ENCODE measurements around the gene SDC1.
A peak's percentile ranks its signal among the peaks of the same experiment; 100 is the strongest.
"Not testable (repeated sequence)": the region's sequence is repeated elsewhere in the genome, so short reads cannot be mapped to it uniquely, and the experiment has no call there.

SDC1 gene

GRCh38 chr2:20224716-20225293 lies at the start of gene SDC1:
TSS of gene SDC1 (minus strand) at chr2:20225130. CDS start at chr2:20224867, 263 bp downstream.
- peak; percentile 53 for DNase-seq

GRCh38 chr2:20273042-20273441 lies 48.1 kb upstream of the SDC1 start:
- no peak for DNase-seq

GRCh38 chr2:20268317-20268716 lies 43.4 kb upstream of the SDC1 start:
- not testable (repeated sequence) for DNase-seq

GRCh38 chr2:20267529-20267928 lies 42.6 kb upstream of the SDC1 start:
- no peak for DNase-seq

- DNase-seq = no peak
Measured at GRCh38 chr2:20264629-20265028, 39.7 kb upstream of the SDC1 start.

GRCh38 chr2:20257411-20257810 lies 32.5 kb upstream of the SDC1 start:
- no peak for DNase-seq

- no peak for DNase-seq
Measured at GRCh38 chr2:20254731-20255130, 29.8 kb upstream of the SDC1 start.

- no peak for DNase-seq
Measured at GRCh38 chr2:20250436-20250835, 25.5 kb upstream of the SDC1 start.

- no peak for DNase-seq
Measured at GRCh38 chr2:20249170-20249569, 24.2 kb upstream of the SDC1 start.

- no peak for DNase-seq
Measured at GRCh38 chr2:20247084-20247483, 22.2 kb upstream of the SDC1 start.

GRCh38 chr2:20243637-20244036 lies 18.7 kb upstream of the SDC1 start:
- not testable (repeated sequence) for DNase-seq

- DNase-seq = peak; percentile 44
Measured at GRCh38 chr2:20242727-20243377, 17.9 kb upstream of the SDC1 start.

- DNase-seq = no peak
Measured at GRCh38 chr2:20241973-20242726, 17.2 kb upstream of the SDC1 start.

- DNase-seq = not testable (repeated sequence)
Measured at GRCh38 chr2:20240291-20240690, 15.4 kb upstream of the SDC1 start.

- DNase-seq = no peak
Measured at GRCh38 chr2:20236496-20236895, 11.6 kb upstream of the SDC1 start.

- no peak for DNase-seq
Measured at GRCh38 chr2:20235655-20236305, 10.8 kb upstream of the SDC1 start.

GRCh38 chr2:20234597-20234996 lies 9.7 kb upstream of the SDC1 start:
- not testable (repeated sequence) for DNase-seq

- no peak for DNase-seq
Measured at GRCh38 chr2:20232837-20233207, 7.9 kb upstream of the SDC1 start.

- no peak for DNase-seq
Measured at GRCh38 chr2:20231598-20232026, 6.7 kb upstream of the SDC1 start.

GRCh38 chr2:20231159-20231558 lies 6.2 kb upstream of the SDC1 start:
- no peak for DNase-seq

- DNase-seq = no peak
Measured at GRCh38 chr2:20230114-20230425, 5.1 kb upstream of the SDC1 start.

GRCh38 chr2:20229322-20230113 lies 4.6 kb upstream of the SDC1 start:
- DNase-seq = no peak

- no peak for DNase-seq
Measured at GRCh38 chr2:20227894-20228505, 3.1 kb upstream of the SDC1 start.

Data from NCI-H1105 (cell line).